ENCODE measurements around the gene LY6G5B.

The LY6G5B gene

GRCh38 chr6:31657406-31658157 is 12.2 kb upstream of the LY6G5B start:
- Histone ChIP-seq H3K36me3 (replicated peaks; ENCODE audit: insufficient read depth, low read length) (no peaks in the 10 kb centered on the region), H3K9ac (ENCODE audit: low read length) (no peak overlapping the region), H3K79me2 (ENCODE audit: low read length) (peaks cover 39% of the 10 kb centered on the region), H3F3A (ENCODE audit: insufficient read depth, low read length) (peaks cover 23% of the 10 kb centered on the region), H3K9me2 (replicated peaks; ENCODE audit: insufficient read depth, low read length) (no peaks in the 10 kb centered on the region), H4K20me1 (ENCODE audit: insufficient read depth, low read length) (no peaks in the 10 kb centered on the region), H2AFZ (ENCODE audit: low read length) (no peak overlapping the region), H3K4me2 (ENCODE audit: low read depth, low read length) (no peak overlapping the region), H3K27me3 (replicated peaks; ENCODE audit: insufficient read depth, low read length) (no peaks in the 10 kb centered on the region), H3K4me1 (ENCODE audit: low read length) (peaks cover 27% of the 10 kb centered on the region), H3K9me3 (replicated peaks; ENCODE audit: insufficient read depth, low read length) (no peaks in the 10 kb centered on the region), H3K4me3 (ENCODE audit: low read length) (no peak overlapping the region), H3K27ac (ENCODE audit: low read length) (no peak overlapping the region)
- no peak for DNase-seq
- TF ChIP-seq, protein P1, sequence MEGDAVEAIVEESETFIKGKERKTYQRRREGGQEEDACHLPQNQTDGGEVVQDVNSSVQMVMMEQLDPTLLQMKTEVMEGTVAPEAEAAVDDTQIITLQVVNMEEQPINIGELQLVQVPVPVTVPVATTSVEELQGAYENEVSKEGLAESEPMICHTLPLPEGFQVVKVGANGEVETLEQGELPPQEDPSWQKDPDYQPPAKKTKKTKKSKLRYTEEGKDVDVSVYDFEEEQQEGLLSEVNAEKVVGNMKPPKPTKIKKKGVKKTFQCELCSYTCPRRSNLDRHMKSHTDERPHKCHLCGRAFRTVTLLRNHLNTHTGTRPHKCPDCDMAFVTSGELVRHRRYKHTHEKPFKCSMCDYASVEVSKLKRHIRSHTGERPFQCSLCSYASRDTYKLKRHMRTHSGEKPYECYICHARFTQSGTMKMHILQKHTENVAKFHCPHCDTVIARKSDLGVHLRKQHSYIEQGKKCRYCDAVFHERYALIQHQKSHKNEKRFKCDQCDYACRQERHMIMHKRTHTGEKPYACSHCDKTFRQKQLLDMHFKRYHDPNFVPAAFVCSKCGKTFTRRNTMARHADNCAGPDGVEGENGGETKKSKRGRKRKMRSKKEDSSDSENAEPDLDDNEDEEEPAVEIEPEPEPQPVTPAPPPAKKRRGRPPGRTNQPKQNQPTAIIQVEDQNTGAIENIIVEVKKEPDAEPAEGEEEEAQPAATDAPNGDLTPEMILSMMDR (IDR thresholded peaks at IDR 0.05; ENCODE audit: low read length), result no peak
- TF ChIP-seq EZH2 (optimal IDR thresholded peaks at IDR 0.05; ENCODE audit: low read depth, low read length), result no peak
- no peak for TF ChIP-seq EZH2phosphoT487 (IDR thresholded peaks at IDR 0.05; ENCODE audit: low read length)

DNA sequence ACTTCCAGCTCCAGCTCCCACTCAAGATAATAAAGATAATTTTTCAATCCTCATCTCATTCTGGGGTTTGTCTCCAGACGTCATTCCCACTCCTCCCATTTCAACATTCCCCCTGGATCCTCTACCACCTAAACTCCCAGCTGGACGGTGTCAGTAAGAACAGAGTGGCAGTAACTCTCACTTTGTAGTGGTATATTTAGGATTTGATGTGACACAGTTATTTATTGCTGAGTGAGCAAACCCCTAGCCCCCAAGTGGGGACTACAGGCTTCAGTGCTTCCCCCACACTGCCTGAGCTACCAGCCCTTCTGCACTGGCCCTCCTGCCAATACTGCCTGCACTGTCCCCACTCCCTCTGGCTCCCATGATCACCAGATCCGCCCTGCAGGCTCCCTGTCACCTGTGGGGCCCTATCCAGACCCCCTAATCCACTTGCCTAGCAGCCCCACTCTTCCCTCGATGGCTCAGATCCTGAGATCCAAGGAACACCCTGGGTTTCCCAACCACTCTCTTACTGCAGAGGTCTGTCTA is 11.6 kb upstream of the LY6G5B start:
- no peaks in the 10 kb centered on the region for H3K36me3 ChIP-seq (replicated peaks; ENCODE audit: insufficient read depth, low read length)
- H3K27ac ChIP-seq (ENCODE audit: low read length), result no peak overlapping the region
- no peak overlapping the region for H3K4me3 ChIP-seq (ENCODE audit: low read length)
- no peak overlapping the region for H2AFZ ChIP-seq (ENCODE audit: low read length)
- no peaks in the 10 kb centered on the region for H4K20me1 ChIP-seq (ENCODE audit: insufficient read depth, low read length)
- TF ChIP-seq EZH2phosphoT487 (IDR thresholded peaks at IDR 0.05; ENCODE audit: low read length) (no peak), EZH2 (optimal IDR thresholded peaks at IDR 0.05; ENCODE audit: low read depth, low read length) (no peak)
- TF ChIP-seq, protein P1 (IDR thresholded peaks at IDR 0.05; ENCODE audit: low read length), result no peak
- peaks cover 44% of the 10 kb centered on the region for H3K79me2 ChIP-seq (ENCODE audit: low read length)
- no peaks in the 10 kb centered on the region for H3K9me3 ChIP-seq (replicated peaks; ENCODE audit: insufficient read depth, low read length)
- no peaks in the 10 kb centered on the region for H3K9me2 ChIP-seq (replicated peaks; ENCODE audit: insufficient read depth, low read length)
- DNase-seq, result no peak
- peaks cover 18% of the 10 kb centered on the region for H3F3A ChIP-seq (ENCODE audit: insufficient read depth, low read length)
- H3K9ac ChIP-seq (ENCODE audit: low read length), result no peak overlapping the region
- no peak overlapping the region for H3K4me2 ChIP-seq (ENCODE audit: low read depth, low read length)
- no peaks in the 10 kb centered on the region for H3K27me3 ChIP-seq (replicated peaks; ENCODE audit: insufficient read depth, low read length)
- peaks cover 30% of the 10 kb centered on the region for H3K4me1 ChIP-seq (ENCODE audit: low read length)

- no peak for DNase-seq
- H3K4me1 ChIP-seq (ENCODE audit: low read length), result peaks cover 35% of the 10 kb centered on the region
- H3K4me2 ChIP-seq (ENCODE audit: low read depth, low read length), result peak overlapping the region; percentile 94
- peak overlapping the region; percentile 87; the same call in 1 of the 2 replicates for H3K4me3 ChIP-seq (ENCODE audit: low read length)
- no peak for TF ChIP-seq EZH2phosphoT487 (IDR thresholded peaks at IDR 0.05; ENCODE audit: low read length)
- TF ChIP-seq, protein P1 (IDR thresholded peaks at IDR 0.05; ENCODE audit: low read length), result no peak
- no peak for TF ChIP-seq EZH2 (optimal IDR thresholded peaks at IDR 0.05; ENCODE audit: low read depth, low read length)
- peaks cover 49% of the 10 kb centered on the region for H3K79me2 ChIP-seq (ENCODE audit: low read length)
- H3F3A ChIP-seq (ENCODE audit: insufficient read depth, low read length), result peaks cover 14% of the 10 kb centered on the region
- H3K36me3 ChIP-seq (replicated peaks; ENCODE audit: insufficient read depth, low read length), result no peaks in the 10 kb centered on the region
- H3K27ac ChIP-seq (ENCODE audit: low read length), result no peak overlapping the region
- H3K9me3 ChIP-seq (replicated peaks; ENCODE audit: insufficient read depth, low read length), result no peaks in the 10 kb centered on the region
- H3K9ac ChIP-seq (ENCODE audit: low read length), result peak overlapping the region; percentile 78; the same call in 1 of the 2 replicates
- no peaks in the 10 kb centered on the region for H3K9me2 ChIP-seq (replicated peaks; ENCODE audit: insufficient read depth, low read length)
- no peaks in the 10 kb centered on the region for H4K20me1 ChIP-seq (ENCODE audit: insufficient read depth, low read length)
- H2AFZ ChIP-seq (ENCODE audit: low read length), result no peak overlapping the region
- H3K27me3 ChIP-seq (replicated peaks; ENCODE audit: insufficient read depth, low read length), result no peaks in the 10 kb centered on the region
Observed at GRCh38 chr6:31658983-31659648, 10.7 kb upstream of the LY6G5B start.
